Measurements from ENCODE around the gene LAMTOR5.

The LAMTOR5 gene

DNA sequence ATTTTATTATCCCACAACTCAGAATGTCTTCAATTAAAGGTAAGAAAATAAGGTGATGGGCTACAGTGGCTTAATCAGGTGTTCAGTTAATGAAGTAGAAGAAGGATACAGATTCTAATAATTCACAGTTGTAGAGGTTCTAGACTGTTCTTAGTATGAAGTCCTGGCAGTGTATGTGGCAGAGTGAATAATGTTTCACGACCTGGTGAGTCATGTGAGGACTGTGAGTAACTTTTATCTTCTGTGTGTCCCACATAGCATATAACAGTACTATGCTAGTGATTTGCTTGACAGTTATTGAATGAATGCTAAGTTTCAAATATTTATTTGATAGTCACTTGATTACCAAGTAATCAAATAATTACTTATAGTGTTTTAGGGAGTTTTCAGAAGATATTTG is 36.7 kb downstream of the LAMTOR5 start:
- no peak overlapping the region for H3K27ac ChIP-seq (ENCODE audit: insufficient read depth, low read depth, low read length, poor library complexity, severe bottlenecking)
- 95 to 100% methylated on average over 1 of the region's 1 CpG for WGBS, 2 experiments
- H3K27me3 ChIP-seq (ENCODE audit: control insufficient read depth, insufficient read depth, low read length, poor library complexity, severe bottlenecking), result no peaks in the 10 kb centered on the region
- no peaks in the 10 kb centered on the region for H3K4me1 ChIP-seq (ENCODE audit: control insufficient read depth, insufficient read depth, low read length)
- no peaks in the 10 kb centered on the region for H3K9me3 ChIP-seq (ENCODE audit: control insufficient read depth, low read length)
- peaks cover 12% of the 10 kb centered on the region for H3K36me3 ChIP-seq (ENCODE audit: control insufficient read depth, insufficient read depth, low read length)
- H3K4me3 ChIP-seq (ENCODE audit: insufficient read depth, low read depth, low read length), result no peak overlapping the region

DNA sequence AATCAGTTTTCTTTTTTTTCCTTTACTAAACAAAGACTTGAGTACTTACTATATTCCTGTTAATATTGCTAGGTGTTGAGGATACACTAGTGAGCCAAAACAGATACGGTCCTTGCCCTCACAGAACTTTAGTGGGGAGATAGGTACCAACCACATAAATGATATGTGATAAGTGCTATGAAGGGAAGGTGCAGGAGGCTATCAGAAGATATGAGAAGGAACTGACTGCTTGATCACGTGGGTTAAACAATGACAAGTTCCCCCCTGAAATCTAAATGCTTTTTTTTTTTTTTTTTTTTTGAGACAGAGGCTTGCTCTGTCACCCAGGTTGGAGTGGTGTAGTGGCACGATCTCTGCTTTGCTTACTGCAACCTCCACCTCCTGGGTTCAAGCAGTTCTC is 43.3 kb downstream of the LAMTOR5 start:
- WGBS, 2 experiments, result 97 to 98% methylated on average over 3 of the region's 3 CpGs
- H3K4me3 ChIP-seq (ENCODE audit: insufficient read depth, low read depth, low read length), result no peak overlapping the region

GRCh38 chr1:110361856-110362255 is 45.6 kb downstream of the LAMTOR5 start:
- Histone ChIP-seq H3K27ac (ENCODE audit: insufficient read depth, low read depth, low read length, poor library complexity, severe bottlenecking) (no peak overlapping the region), H3K36me3 (ENCODE audit: control insufficient read depth, insufficient read depth, low read length) (peaks cover 9% of the 10 kb centered on the region), H3K27me3 (ENCODE audit: control insufficient read depth, insufficient read depth, low read length, poor library complexity, severe bottlenecking) (no peaks in the 10 kb centered on the region), H3K9me3 (ENCODE audit: control insufficient read depth, low read length) (no peaks in the 10 kb centered on the region), H3K4me1 (ENCODE audit: control insufficient read depth, insufficient read depth, low read length) (no peaks in the 10 kb centered on the region), H3K4me3 (ENCODE audit: insufficient read depth, low read depth, low read length) (no peak overlapping the region)
- WGBS, 2 experiments, result 94 to 100% methylated on average over 1 of the region's 1 CpG

More for the DNA sequence above, 43.3 kb downstream of the LAMTOR5 start:
- Histone ChIP-seq H3K36me3 (ENCODE audit: control insufficient read depth, insufficient read depth, low read length) (peaks cover 9% of the 10 kb centered on the region), H3K4me1 (ENCODE audit: control insufficient read depth, insufficient read depth, low read length) (no peaks in the 10 kb centered on the region), H3K27me3 (ENCODE audit: control insufficient read depth, insufficient read depth, low read length, poor library complexity, severe bottlenecking) (no peaks in the 10 kb centered on the region), H3K9me3 (ENCODE audit: control insufficient read depth, low read length) (no peaks in the 10 kb centered on the region), H3K27ac (ENCODE audit: insufficient read depth, low read depth, low read length, poor library complexity, severe bottlenecking) (no peak overlapping the region)

DNA sequence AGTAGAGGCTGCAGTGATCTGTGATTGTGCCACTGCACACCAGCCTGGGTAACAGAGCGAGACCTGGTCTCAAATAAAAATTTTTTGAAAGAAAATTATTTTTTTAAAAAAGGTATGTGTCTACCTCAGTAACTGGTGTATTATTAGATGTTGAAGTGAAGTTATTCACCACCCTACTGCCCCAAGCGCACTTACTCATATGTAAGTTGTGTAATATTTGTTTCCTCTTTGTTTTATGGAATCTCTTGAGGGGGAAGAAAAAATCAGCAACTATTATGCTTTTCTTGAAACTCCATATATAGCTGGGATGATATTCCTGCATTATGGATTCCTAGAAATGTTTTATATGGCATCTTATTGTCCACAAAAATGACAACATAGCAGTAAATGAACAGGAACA is 47.1 kb downstream of the LAMTOR5 start:
- H3K4me3 ChIP-seq (ENCODE audit: insufficient read depth, low read depth, low read length), result no peak overlapping the region
- H3K9me3 ChIP-seq (ENCODE audit: control insufficient read depth, low read length), result no peaks in the 10 kb centered on the region
- peaks cover 16% of the 10 kb centered on the region for H3K36me3 ChIP-seq (ENCODE audit: control insufficient read depth, insufficient read depth, low read length)
- no peaks in the 10 kb centered on the region for H3K27me3 ChIP-seq (ENCODE audit: control insufficient read depth, insufficient read depth, low read length, poor library complexity, severe bottlenecking)
- H3K4me1 ChIP-seq (ENCODE audit: control insufficient read depth, insufficient read depth, low read length), result no peaks in the 10 kb centered on the region
- 92 to 93% methylated on average over 1 to 2 of the region's 2 CpGs for WGBS, 2 experiments
- no peak overlapping the region for H3K27ac ChIP-seq (ENCODE audit: insufficient read depth, low read depth, low read length, poor library complexity, severe bottlenecking)

DNA sequence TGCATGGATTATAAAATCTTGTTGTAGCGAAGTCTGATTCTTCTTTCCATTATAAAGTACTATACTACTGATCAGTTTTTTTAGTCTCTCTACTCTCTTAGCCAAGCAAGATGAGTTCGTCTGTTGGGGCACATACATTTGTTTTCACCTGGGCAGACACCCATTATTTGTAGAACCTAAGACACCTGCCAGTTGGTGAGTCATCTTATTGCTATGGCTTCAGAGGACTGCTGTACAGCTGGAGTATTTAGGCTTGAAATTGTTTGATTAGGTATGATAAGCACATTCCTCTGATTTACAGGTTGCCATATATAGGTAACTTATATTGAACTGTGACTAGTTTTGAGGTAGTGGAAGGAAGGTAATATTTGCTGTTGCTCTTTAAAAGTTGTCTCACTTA is 51.1 kb downstream of the LAMTOR5 start:
- no peaks in the 10 kb centered on the region for H3K4me1 ChIP-seq (ENCODE audit: control insufficient read depth, insufficient read depth, low read length)
- H3K36me3 ChIP-seq (ENCODE audit: control insufficient read depth, insufficient read depth, low read length), result peaks cover 10% of the 10 kb centered on the region
- H3K4me3 ChIP-seq (ENCODE audit: insufficient read depth, low read depth, low read length), result no peak overlapping the region
- no peak overlapping the region for H3K27ac ChIP-seq (ENCODE audit: insufficient read depth, low read depth, low read length, poor library complexity, severe bottlenecking)
- H3K27me3 ChIP-seq (ENCODE audit: control insufficient read depth, insufficient read depth, low read length, poor library complexity, severe bottlenecking), result no peaks in the 10 kb centered on the region
- 89 to 100% methylated on average over 2 of the region's 2 CpGs for WGBS, 2 experiments
- no peaks in the 10 kb centered on the region for H3K9me3 ChIP-seq (ENCODE audit: control insufficient read depth, low read length)

GRCh38 chr1:110355321-110355720 is 52.2 kb downstream of the LAMTOR5 start:
- H3K4me1 ChIP-seq (ENCODE audit: control insufficient read depth, insufficient read depth, low read length), result no peaks in the 10 kb centered on the region
- H3K9me3 ChIP-seq (ENCODE audit: control insufficient read depth, low read length), result no peaks in the 10 kb centered on the region
- peaks cover 10% of the 10 kb centered on the region for H3K36me3 ChIP-seq (ENCODE audit: control insufficient read depth, insufficient read depth, low read length)
- no peak overlapping the region for H3K27ac ChIP-seq (ENCODE audit: insufficient read depth, low read depth, low read length, poor library complexity, severe bottlenecking)
- no peak overlapping the region for H3K4me3 ChIP-seq (ENCODE audit: insufficient read depth, low read depth, low read length)
- H3K27me3 ChIP-seq (ENCODE audit: control insufficient read depth, insufficient read depth, low read length, poor library complexity, severe bottlenecking), result no peaks in the 10 kb centered on the region
- WGBS, 2 experiments, result 100% methylated on average over 1 of the region's 1 CpG; no CpG with 5 or more reads in 1 of the 2 experiments
